ENCODE results near the gene LMTK3.
"Not testable (repeated sequence)": the region's sequence is repeated elsewhere in the genome, so short reads cannot be mapped to it uniquely, and the experiment has no call there.

Gene LMTK3

DNA sequence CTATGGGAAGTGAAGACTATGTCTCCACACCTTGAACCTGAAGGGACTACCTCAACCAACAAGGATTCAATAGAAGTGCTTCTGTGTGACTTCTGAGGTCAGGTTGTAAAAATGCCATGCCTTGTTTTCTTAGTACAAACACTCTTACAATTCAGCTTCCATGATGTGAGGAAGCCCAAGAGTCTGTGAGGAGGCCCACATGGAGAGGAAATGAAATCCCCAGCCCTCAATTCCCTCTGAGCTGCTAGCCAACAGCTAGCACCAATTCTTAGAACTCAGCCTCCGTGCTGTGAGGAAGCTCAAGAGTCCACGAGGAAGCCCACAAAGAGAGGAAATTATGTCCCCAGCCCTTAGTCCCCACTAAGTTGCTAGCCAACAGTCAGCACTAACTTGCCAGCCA is 12.6 kb upstream of the LMTK3 start:
- TF ChIP-seq EZH2 (IDR thresholded peaks at IDR 0.05; ENCODE audit: borderline replicate concordance, low read depth, low read length, severe bottlenecking) = no peak
- TF ChIP-seq, protein P1, sequence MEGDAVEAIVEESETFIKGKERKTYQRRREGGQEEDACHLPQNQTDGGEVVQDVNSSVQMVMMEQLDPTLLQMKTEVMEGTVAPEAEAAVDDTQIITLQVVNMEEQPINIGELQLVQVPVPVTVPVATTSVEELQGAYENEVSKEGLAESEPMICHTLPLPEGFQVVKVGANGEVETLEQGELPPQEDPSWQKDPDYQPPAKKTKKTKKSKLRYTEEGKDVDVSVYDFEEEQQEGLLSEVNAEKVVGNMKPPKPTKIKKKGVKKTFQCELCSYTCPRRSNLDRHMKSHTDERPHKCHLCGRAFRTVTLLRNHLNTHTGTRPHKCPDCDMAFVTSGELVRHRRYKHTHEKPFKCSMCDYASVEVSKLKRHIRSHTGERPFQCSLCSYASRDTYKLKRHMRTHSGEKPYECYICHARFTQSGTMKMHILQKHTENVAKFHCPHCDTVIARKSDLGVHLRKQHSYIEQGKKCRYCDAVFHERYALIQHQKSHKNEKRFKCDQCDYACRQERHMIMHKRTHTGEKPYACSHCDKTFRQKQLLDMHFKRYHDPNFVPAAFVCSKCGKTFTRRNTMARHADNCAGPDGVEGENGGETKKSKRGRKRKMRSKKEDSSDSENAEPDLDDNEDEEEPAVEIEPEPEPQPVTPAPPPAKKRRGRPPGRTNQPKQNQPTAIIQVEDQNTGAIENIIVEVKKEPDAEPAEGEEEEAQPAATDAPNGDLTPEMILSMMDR (IDR thresholded peaks at IDR 0.05; ENCODE audit: borderline replicate concordance, extremely low read depth, low read length, poor library complexity, severe bottlenecking) = no peak
- no peak overlapping the region for H3K4me3 ChIP-seq (ENCODE audit: low read depth in 1 of 2, low read length in 2 of 2)
- ATAC-seq (ENCODE audit: insufficient read depth, low read depth) (no peak), DNase-seq (no peak)
- no peaks in the 10 kb centered on the region for H4K20me1 ChIP-seq (ENCODE audit: insufficient read depth, low read length)
- H2AFZ ChIP-seq (ENCODE audit: low read depth, low read length) = no peak overlapping the region
- no peaks in the 10 kb centered on the region for H3K27me3 ChIP-seq (ENCODE audit: insufficient read depth, low read length, poor library complexity)
- H3K4me1 ChIP-seq (ENCODE audit: insufficient read depth, low read length) = no peaks in the 10 kb centered on the region
- no peak overlapping the region for H3K27ac ChIP-seq (ENCODE audit: low read length)
- H3K36me3 ChIP-seq (ENCODE audit: insufficient read depth, low read length) = no peaks in the 10 kb centered on the region
- H3K9me3 ChIP-seq (ENCODE audit: insufficient read depth, low read length, severe bottlenecking) = peaks cover 4% of the 10 kb centered on the region
- no peak overlapping the region for H3K9ac ChIP-seq (ENCODE audit: low read depth, low read length)
- no peaks in the 10 kb centered on the region for H3K79me2 ChIP-seq (ENCODE audit: insufficient read depth, low read length)
- no peak overlapping the region for H3K4me2 ChIP-seq (ENCODE audit: insufficient read depth, low read length)

DNA sequence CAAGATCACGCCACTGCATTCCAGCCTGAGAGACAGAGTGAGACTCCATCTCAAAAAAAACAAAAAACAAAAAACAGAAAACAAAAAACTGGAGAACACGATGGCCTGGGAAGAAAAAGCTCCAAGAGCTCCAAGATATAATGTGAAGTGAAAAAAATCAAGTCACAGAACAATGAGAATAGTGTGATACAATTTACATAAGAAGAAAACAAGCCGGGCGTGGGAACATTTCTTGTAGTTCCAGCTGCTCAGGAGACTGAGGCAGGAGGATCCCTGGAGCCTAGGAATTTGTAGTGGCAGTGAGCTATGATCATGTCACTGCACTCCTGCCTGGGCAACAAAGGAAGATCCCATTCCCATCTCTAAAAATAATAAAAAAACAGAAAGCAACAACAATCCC is 8.5 kb upstream of the LMTK3 start:
- ATAC-seq (ENCODE audit: insufficient read depth, low read depth) (no peak), DNase-seq (no peak)
- Histone ChIP-seq H3K79me2 (ENCODE audit: insufficient read depth, low read length) (no peaks in the 10 kb centered on the region), H3K4me2 (ENCODE audit: insufficient read depth, low read length) (no peak overlapping the region), H3K27ac (ENCODE audit: low read length) (no peak overlapping the region), H2AFZ (ENCODE audit: low read depth, low read length) (no peak overlapping the region), H3K9me3 (ENCODE audit: insufficient read depth, low read length, severe bottlenecking) (peaks cover 4% of the 10 kb centered on the region), H3K4me1 (ENCODE audit: insufficient read depth, low read length) (no peaks in the 10 kb centered on the region), H3K4me3 (ENCODE audit: low read depth in 1 of 2, low read length in 2 of 2) (no peak overlapping the region), H3K27me3 (ENCODE audit: insufficient read depth, low read length, poor library complexity) (no peaks in the 10 kb centered on the region), H4K20me1 (ENCODE audit: insufficient read depth, low read length) (no peaks in the 10 kb centered on the region), H3K9ac (ENCODE audit: low read depth, low read length) (no peak overlapping the region), H3K36me3 (ENCODE audit: insufficient read depth, low read length) (no peaks in the 10 kb centered on the region)
- no peak for TF ChIP-seq EZH2 (IDR thresholded peaks at IDR 0.05; ENCODE audit: borderline replicate concordance, low read depth, low read length, severe bottlenecking)
- TF ChIP-seq, protein P1 (IDR thresholded peaks at IDR 0.05; ENCODE audit: borderline replicate concordance, extremely low read depth, low read length, poor library complexity, severe bottlenecking) = no peak

DNA sequence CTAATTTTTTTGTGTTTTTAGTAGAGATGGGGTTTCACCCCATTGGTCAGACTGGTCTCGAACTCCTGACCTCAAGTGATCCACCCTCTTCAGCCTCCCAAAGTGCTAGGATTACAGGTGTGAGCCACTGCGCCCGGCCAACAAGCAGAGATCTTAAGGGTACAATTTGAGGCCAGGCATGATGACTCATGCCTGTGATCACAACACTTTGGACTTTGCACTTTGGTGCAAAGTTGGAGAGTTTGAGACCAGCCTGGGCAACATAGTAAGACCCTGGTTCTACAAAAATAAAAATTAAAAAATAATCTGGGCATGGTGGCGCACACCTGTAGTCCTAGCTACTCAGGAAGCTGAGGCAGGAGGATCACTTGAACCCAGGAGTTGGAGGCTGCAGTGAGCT is 7.8 kb upstream of the LMTK3 start:
- not testable (repeated sequence) for H3K27ac ChIP-seq (ENCODE audit: low read length); H4K20me1 ChIP-seq (ENCODE audit: insufficient read depth, low read length); DNase-seq; H3K4me1 ChIP-seq (ENCODE audit: insufficient read depth, low read length); H3K27me3 ChIP-seq (ENCODE audit: insufficient read depth, low read length, poor library complexity); ATAC-seq (ENCODE audit: insufficient read depth, low read depth); H3K4me2 ChIP-seq (ENCODE audit: insufficient read depth, low read length); H3K9me3 ChIP-seq (ENCODE audit: insufficient read depth, low read length, severe bottlenecking); H3K9ac ChIP-seq (ENCODE audit: low read depth, low read length); H3K36me3 ChIP-seq (ENCODE audit: insufficient read depth, low read length); H3K4me3 ChIP-seq (ENCODE audit: low read depth in 1 of 2, low read length in 2 of 2); H2AFZ ChIP-seq (ENCODE audit: low read depth, low read length); H3K79me2 ChIP-seq (ENCODE audit: insufficient read depth, low read length)

DNA sequence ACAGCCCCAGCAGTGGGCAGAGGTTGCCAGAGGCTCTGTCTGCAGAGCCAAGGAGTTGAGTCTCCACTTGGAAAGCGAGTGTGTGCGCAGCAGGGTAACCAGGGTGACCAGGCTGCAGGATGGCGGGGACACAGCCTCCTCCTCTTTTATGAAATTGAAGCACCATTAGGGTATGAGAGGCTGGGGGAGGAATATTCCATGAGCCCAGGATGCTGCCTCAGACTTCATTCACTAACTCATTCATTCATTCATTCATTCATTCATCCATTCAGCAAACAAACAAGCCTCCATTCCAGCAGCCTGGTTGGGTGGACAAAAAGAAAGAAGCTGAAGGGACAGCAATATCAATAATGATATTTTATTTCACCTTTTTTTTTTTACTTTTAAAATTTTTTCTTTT is 6.6 kb upstream of the LMTK3 start:
- no peak for ATAC-seq (ENCODE audit: insufficient read depth, low read depth)
- H3K36me3 ChIP-seq (ENCODE audit: insufficient read depth, low read length) = no peaks in the 10 kb centered on the region
- no peak for TF ChIP-seq EZH2 (IDR thresholded peaks at IDR 0.05; ENCODE audit: borderline replicate concordance, low read depth, low read length, severe bottlenecking)
- TF ChIP-seq, protein P1 (IDR thresholded peaks at IDR 0.05; ENCODE audit: borderline replicate concordance, extremely low read depth, low read length, poor library complexity, severe bottlenecking) = no peak

More for the DNA sequence above, 6.6 kb upstream of the LMTK3 start:
- no peak for DNase-seq
- Histone ChIP-seq H3K27me3 (ENCODE audit: insufficient read depth, low read length, poor library complexity) (no peaks in the 10 kb centered on the region), H4K20me1 (ENCODE audit: insufficient read depth, low read length) (no peaks in the 10 kb centered on the region), H2AFZ (ENCODE audit: low read depth, low read length) (no peak overlapping the region), H3K4me3 (ENCODE audit: low read depth in 1 of 2, low read length in 2 of 2) (no peak overlapping the region), H3K4me1 (ENCODE audit: insufficient read depth, low read length) (peaks cover 11% of the 10 kb centered on the region), H3K79me2 (ENCODE audit: insufficient read depth, low read length) (no peaks in the 10 kb centered on the region), H3K27ac (ENCODE audit: low read length) (no peak overlapping the region), H3K4me2 (ENCODE audit: insufficient read depth, low read length) (no peak overlapping the region), H3K9me3 (ENCODE audit: insufficient read depth, low read length, severe bottlenecking) (no peaks in the 10 kb centered on the region), H3K9ac (ENCODE audit: low read depth, low read length) (no peak overlapping the region)

Measured in DND-41 (cell line).